Memory B cell (primary cell): ENCODE data around the gene TEKT2.

Source experiments
- ATAC-seq: fragments of 150-1000 bp; cut with Tn5 transposase; 2 replicates; pipeline ENCODE4 v1.10.0; 2021; ENCODE audit warnings: low read depth, mild to moderate bottlenecking, moderate library complexity
- DNase-seq, 2 donors: peaks; one replicate each; pipeline ENCODE4 v3.0.0; 2022; ENCODE audit warnings: low spot score in 2 of 2
- H3K27ac Mint-ChIP-seq: one replicate; pipeline ENCODE4 v1.8.0; 2022; ENCODE audit warnings: mild to moderate bottlenecking, moderate library complexity, mixed read lengths
- H3K27me3 Mint-ChIP-seq: one replicate; pipeline ENCODE4 v1.8.0; 2022; ENCODE audit warnings: mixed read lengths
- H3K36me3 Mint-ChIP-seq: one replicate; pipeline ENCODE4 v1.8.0; 2022; ENCODE audit warnings: mild to moderate bottlenecking, mixed read lengths
- H3K4me1 Mint-ChIP-seq: one replicate; pipeline ENCODE4 v1.8.0; 2022; ENCODE audit warnings: mixed read lengths
- H3K4me3 Mint-ChIP-seq: one replicate; pipeline ENCODE4 v1.8.0; 2022; ENCODE audit warnings: mild to moderate bottlenecking, moderate library complexity, mixed read lengths
- H3K9me3 Mint-ChIP-seq: one replicate; pipeline ENCODE4 v1.8.0; 2022; ENCODE audit warnings: mixed read lengths

Gene TEKT2

DNA sequence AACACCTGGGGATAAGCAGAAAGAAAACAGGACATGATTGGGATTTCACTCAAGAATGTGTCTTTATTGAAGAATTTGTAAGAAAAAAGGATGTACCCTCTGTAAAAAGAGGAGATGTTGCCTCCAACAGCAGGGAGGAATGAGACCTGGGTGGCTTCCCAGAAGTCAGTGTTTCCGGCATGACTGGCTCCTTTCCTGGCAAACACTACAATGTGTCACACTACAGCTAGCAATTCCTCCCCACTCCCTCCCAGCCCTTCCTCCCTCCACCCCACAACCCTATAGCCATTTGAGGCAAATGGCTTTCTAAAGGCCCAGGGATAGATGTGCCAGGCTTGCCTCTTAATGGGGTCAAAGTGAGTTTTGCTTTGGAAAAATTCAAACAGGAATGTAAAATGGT is 52.6 kb downstream of the TEKT2 start:
- Mint-ChIP-seq H3K4me3 (no peak overlapping the region), H3K27me3 (no peaks in the 10 kb centered on the region), H3K36me3 (peaks cover 18% of the 10 kb centered on the region), H3K27ac (no peak overlapping the region), H3K4me1 (peaks cover 3% of the 10 kb centered on the region), H3K9me3 (no peaks in the 10 kb centered on the region)
- no peak for ATAC-seq
- DNase-seq, result no peak

DNA sequence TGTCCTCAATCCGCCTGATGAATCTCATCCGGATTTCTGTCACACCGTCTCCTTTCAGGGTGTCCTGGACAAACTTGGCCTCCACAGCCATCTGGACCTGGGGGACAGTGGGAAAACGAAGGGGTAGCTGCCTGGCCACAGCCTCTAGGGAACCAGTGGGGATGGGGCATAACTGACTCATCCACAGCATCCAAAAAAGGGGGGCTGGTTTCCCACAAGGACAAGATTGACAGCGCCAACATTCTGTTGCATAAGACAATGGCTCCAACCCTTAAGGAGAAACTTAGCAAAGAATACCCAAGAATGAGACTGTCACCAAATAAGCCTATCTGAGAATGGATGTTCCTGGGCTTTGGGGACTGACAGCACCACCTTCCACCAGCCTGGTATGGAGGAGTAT is 53.3 kb downstream of the TEKT2 start:
- ATAC-seq (no peak), DNase-seq (no peak)
- H3K27ac Mint-ChIP-seq, result no peak overlapping the region
- H3K27me3 Mint-ChIP-seq, result no peaks in the 10 kb centered on the region
- H3K4me1 Mint-ChIP-seq, result peaks cover 5% of the 10 kb centered on the region
- H3K36me3 Mint-ChIP-seq, result peaks cover 18% of the 10 kb centered on the region
- H3K9me3 Mint-ChIP-seq, result no peaks in the 10 kb centered on the region
- no peak overlapping the region for H3K4me3 Mint-ChIP-seq

DNA sequence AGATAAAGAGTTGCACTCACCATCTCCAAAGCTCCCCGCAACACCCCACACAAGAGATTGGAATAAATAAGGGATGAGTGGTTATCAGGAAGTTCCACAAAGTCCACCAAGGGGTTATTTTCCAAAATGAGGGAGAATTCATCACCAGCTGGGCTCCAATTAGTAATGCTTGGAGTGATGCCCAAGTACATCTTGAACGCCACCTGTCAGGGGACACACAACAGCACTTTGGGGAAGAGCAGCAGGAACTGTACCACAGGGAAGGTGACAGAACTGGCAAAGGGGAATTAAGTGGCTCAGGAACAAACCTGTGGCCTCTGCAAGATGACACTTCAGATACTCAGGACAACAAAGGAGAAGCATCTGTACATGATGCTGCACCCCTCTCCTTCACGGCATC is 53.9 kb downstream of the TEKT2 start:
- ATAC-seq (no peak), DNase-seq (no peak)
- peaks cover 5% of the 10 kb centered on the region for H3K4me1 Mint-ChIP-seq
- no peak overlapping the region for H3K27ac Mint-ChIP-seq
- no peaks in the 10 kb centered on the region for H3K27me3 Mint-ChIP-seq
- H3K36me3 Mint-ChIP-seq, result peaks cover 18% of the 10 kb centered on the region
- H3K9me3 Mint-ChIP-seq, result no peaks in the 10 kb centered on the region
- no peak overlapping the region for H3K4me3 Mint-ChIP-seq
